Astrocyte (in vitro differentiated cells and primary cell): ENCODE data around the gene C1QTNF5.

Experiments
- CTCF ChIP-seq: IDR thresholded peaks from 2 replicates; pipeline ENCODE4 v1.5.1; 2011; ENCODE audit warnings: low read depth, mild to moderate bottlenecking, inconsistent platforms, low read length, moderate library complexity; ENCODE audit not compliant: insufficient read depth
- EZH2 ChIP-seq: IDR thresholded peaks from 2 replicates; pipeline ENCODE4 v1.6.1; 2012; ENCODE audit warnings: mild to moderate bottlenecking, low read length, inconsistent platforms; ENCODE audit not compliant: insufficient read depth

- TF ChIP-seq CTCF: no peak
- no peak for TF ChIP-seq EZH2
Observed at GRCh38 chr11:119329320-119329719, 11.4 kb downstream of the C1QTNF5 start.
